CD14-positive monocyte (primary cell): ENCODE measurements around the gene CLEC11A. TPM values are rescaled to one million over a fixed set of nuclear protein-coding genes. Genes with fewer than 3 reads are reported as not detected.

ENCODE experiments used
- DNase-seq, 3 donors: peaks; one replicate each; pipeline ENCODE4 v3.0.0-alpha.2; 2011 to 2022
- H2AFZ ChIP-seq: 2 replicates; pipeline ENCODE4 v1.6.0; 2012; ENCODE audit warnings: mild to moderate bottlenecking, low read depth, low read length, inconsistent platforms; ENCODE audit not compliant: insufficient read depth, poor library complexity, severe bottlenecking
- H3K27ac ChIP-seq, 2 donors: 1 replicate in 1 of 2; 2 replicates in 1 of 2; pipeline ENCODE4 v1.5.1; 2012 to 2013; ENCODE audit warnings: low read length in 2 of 2, control low read depth in 1 of 2, inconsistent platforms in 1 of 2, low read depth in 1 of 2, mild to moderate bottlenecking in 1 of 2
- H3K27me3 ChIP-seq, 2 donors: one replicate each; pipeline versions ENCODE4 v1.6.0 to v1.6.1; 2011 to 2013; ENCODE audit warnings: low read length in 2 of 2; ENCODE audit not compliant: control insufficient read depth in 2 of 2, insufficient read depth in 2 of 2
- H3K36me3 ChIP-seq, 2 donors: replicated peaks in 1 of 2; 1 replicate in 1 of 2; 2 replicates in 1 of 2; pipeline versions ENCODE4 v1.5.1 to v1.6.1; 2012 to 2013; ENCODE audit warnings: low read length in 2 of 2, control low read depth in 1 of 2, inconsistent platforms in 1 of 2, mild to moderate bottlenecking in 1 of 2; ENCODE audit not compliant: insufficient read depth in 2 of 2, control insufficient read depth in 1 of 2
- H3K4me1 ChIP-seq, 2 donors: 1 replicate in 1 of 2; 2 replicates in 1 of 2; pipeline versions ENCODE4 v1.5.1 to v1.6.1; 2012 to 2013; ENCODE audit warnings: low read length in 2 of 2, control low read depth in 1 of 2, inconsistent platforms in 1 of 2, mild to moderate bottlenecking in 1 of 2, moderate library complexity in 1 of 2; ENCODE audit not compliant: insufficient read depth in 2 of 2, control insufficient read depth in 1 of 2
- H3K4me2 ChIP-seq: replicated peaks from 2 replicates; pipeline ENCODE3; 2012; ENCODE audit warnings: low read length, moderate library complexity, mild to moderate bottlenecking; ENCODE audit not compliant: poor library complexity, severe bottlenecking; ENCODE audit errors: extremely low read depth
- H3K4me3 ChIP-seq, 3 experiments: fragments of 200-600 bp in 1 of 3; sonication (generic) in 1 of 3; replicated peaks in 1 of 3; 1 replicate in 2 of 3; 2 replicates in 1 of 3; pipeline ENCODE4 v1.5.1; 2011 to 2013; ENCODE audit warnings: low read length in 3 of 3, mild to moderate bottlenecking in 3 of 3, control low read depth in 2 of 3, low read depth in 2 of 3, inconsistent platforms in 1 of 3, moderate library complexity in 1 of 3
- H3K79me2 ChIP-seq: 2 replicates; pipeline ENCODE4 v1.6.0; 2012; ENCODE audit warnings: mild to moderate bottlenecking, control low read depth, inconsistent platforms, low read length, moderate library complexity; ENCODE audit not compliant: insufficient read depth
- H3K9ac ChIP-seq: 2 replicates; pipeline ENCODE4 v1.6.0; 2017; ENCODE audit warnings: low read length, mild to moderate bottlenecking; ENCODE audit not compliant: insufficient read depth, poor library complexity, severe bottlenecking
- H3K9me3 ChIP-seq, 2 donors: replicated peaks in 1 of 2; 1 replicate in 1 of 2; 2 replicates in 1 of 2; pipeline versions ENCODE4 v1.5.1 to v1.6.1; 2012 to 2013; ENCODE audit warnings: low read length in 2 of 2, control low read depth in 1 of 2; ENCODE audit not compliant: control insufficient read depth in 1 of 2, insufficient read depth in 1 of 2
- H4K20me1 ChIP-seq: 2 replicates; pipeline ENCODE4 v1.6.0; 2012; ENCODE audit warnings: mild to moderate bottlenecking, low read length, control low read depth, moderate library complexity; ENCODE audit not compliant: insufficient read depth
- H3K27ac Mint-ChIP-seq, 7 donors: one replicate each; pipeline ENCODE4 v1.8.0; 2020; ENCODE audit warnings: mild to moderate bottlenecking in 7 of 7, mixed read lengths in 7 of 7, moderate library complexity in 6 of 7, inconsistent platforms in 2 of 7
- H3K27me3 Mint-ChIP-seq, 3 donors: one replicate each; pipeline ENCODE4 v1.8.0; 2021 to 2022; ENCODE audit warnings: low read depth in 3 of 3, mild to moderate bottlenecking in 3 of 3, mixed read lengths in 3 of 3, moderate library complexity in 3 of 3, inconsistent platforms in 1 of 3
- H3K36me3 Mint-ChIP-seq, 2 donors: one replicate each; pipeline ENCODE4 v1.8.0; 2020; ENCODE audit warnings: mixed read lengths in 2 of 2, inconsistent platforms in 1 of 2, mild to moderate bottlenecking in 1 of 2
- H3K4me1 Mint-ChIP-seq: one replicate; pipeline ENCODE4 v1.8.0; 2020; ENCODE audit warnings: mild to moderate bottlenecking, mixed read lengths
- H3K4me3 Mint-ChIP-seq, 2 donors: one replicate each; pipeline ENCODE4 v1.8.0; 2020; ENCODE audit warnings: mild to moderate bottlenecking in 2 of 2, mixed read lengths in 2 of 2, moderate library complexity in 1 of 2
- H3K9me3 Mint-ChIP-seq, 7 donors: one replicate each; pipeline ENCODE4 v1.8.0; 2020 to 2022; ENCODE audit warnings: mixed read lengths in 7 of 7, mild to moderate bottlenecking in 6 of 7, moderate library complexity in 6 of 7, inconsistent platforms in 2 of 7
- CTCF ChIP-seq: fragments of 200-600 bp; IDR thresholded peaks from one replicate; pipeline ENCODE4 v1.8.0; 2022; ENCODE audit warnings: antibody characterized with exemption, mild to moderate bottlenecking
- WGBS: methylation state at CpG from one replicate; pipeline ENCODE4 v1.1.5; 2013; ENCODE audit warnings: missing lambda C conversion rate; ENCODE audit not compliant: insufficient coverage; 5-methylcytosine and 5-hydroxymethylcytosine counted together
- intact Hi-C, 2 donors: fragments of 100-400 bp; cut with micrococcal nuclease; formaldehyde crosslinking; loops; one replicate each; pipeline versions ENCODE4 v1.15.0 to v1.15.1; 2023
- polyA plus RNA-seq, 3 donors: library from polyadenylated mRNA; depleted of rRNA in 1 of 3; unstranded in 2 of 3; stranded (reverse) in 1 of 3; fragments of 300-500 nt in 2 of 3; fragments of >200 nt in 1 of 3; fragmentation: Illumina TruSeq in 2 of 3; gene quantifications; 1 replicate in 2 of 3; 2 replicates in 1 of 3; pipeline ENCODE4 v1.2.3, GENCODE V29; 2012 to 2021

Gene CLEC11A
- polyA plus RNA-seq, 3 donors = 8.2 to 49.1 (median 12.4) TPM

- H3K27me3 Mint-ChIP-seq = peaks cover 46 to 63% (median 49%) of the 10 kb centered on the region in 3 donors
- intact Hi-C loops = no loop called here
- Histone ChIP-seq H3K9me3 (peaks cover 0 to 11% of the 10 kb centered on the region in 2 donors), H2AFZ (no peak overlapping the region), H3K36me3 (no peaks in the 10 kb centered on the region), H4K20me1 (no peaks in the 10 kb centered on the region), H3K9ac (no peak overlapping the region), H3K4me1 (no peaks in the 10 kb centered on the region), H3K27ac (no peak overlapping the region), H3K27me3 (peaks cover 14 to 33% of the 10 kb centered on the region in 2 donors), H3K4me2 (no peak overlapping the region), H3K79me2 (no peaks in the 10 kb centered on the region), H3K4me3 (no peak overlapping the region)
- no peaks in the 10 kb centered on the region for H3K4me1 Mint-ChIP-seq
- H3K9me3 Mint-ChIP-seq = peaks cover 0 to 10% (median 2%) of the 10 kb centered on the region in 7 donors
- H3K27ac Mint-ChIP-seq = no peak overlapping the region
- TF ChIP-seq CTCF = no peak
- 80% methylated on average over 8 of the region's 13 CpGs for WGBS
- no peak overlapping the region for H3K4me3 Mint-ChIP-seq
- H3K36me3 Mint-ChIP-seq = peaks cover 0 to 2% of the 10 kb centered on the region in 2 donors
- DNase-seq = no peak
Measured at GRCh38 chr19:50697414-50698124, 25.6 kb upstream of the CLEC11A start.

DNA sequence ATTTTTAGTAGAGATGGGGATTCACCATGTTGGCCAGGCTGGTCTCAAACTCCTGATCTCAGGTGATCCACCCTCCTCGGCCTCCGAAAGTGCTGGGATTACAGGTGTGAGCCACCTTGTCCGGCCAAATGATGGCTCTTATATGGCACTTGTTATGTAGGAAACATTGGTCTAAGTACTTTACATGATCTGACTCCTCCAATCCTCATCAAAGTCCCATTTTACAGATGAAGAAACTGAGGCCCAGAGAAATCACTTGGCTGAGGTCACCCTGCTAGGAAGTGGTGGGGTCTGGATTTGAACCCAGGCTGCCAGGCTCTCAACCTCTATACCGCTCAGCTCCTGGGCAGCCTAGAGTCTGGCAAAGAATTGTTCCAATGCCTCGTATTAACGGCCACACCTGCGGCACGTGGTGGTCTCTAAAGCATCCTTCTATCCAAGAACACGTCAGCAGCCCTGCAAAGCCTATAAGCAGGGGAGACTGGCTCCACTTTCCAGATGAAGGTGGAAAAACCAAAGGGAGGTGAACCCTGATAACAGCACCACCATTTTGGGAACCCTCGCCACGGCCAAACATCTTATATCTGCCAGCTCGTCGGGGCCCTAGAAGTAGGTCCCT is 21.7 kb upstream of the CLEC11A start:
- Mint-ChIP-seq H3K4me1 (peaks cover 3% of the 10 kb centered on the region), H3K27me3 (peaks cover 41 to 59% (median 42%) of the 10 kb centered on the region in 3 donors)
- peaks cover 0 to 23% of the 10 kb centered on the region in 2 donors for H3K27me3 ChIP-seq

More for the DNA sequence above, 21.7 kb upstream of the CLEC11A start:
- no peaks in the 10 kb centered on the region for H3K36me3 Mint-ChIP-seq
- no peak for TF ChIP-seq CTCF
- intact Hi-C loops = loop anchor here in 1 of 2 donors (10.0 kb wide), 1 partner anchor 83 kb away; no protein-coding TSS in a partner anchor
- Histone ChIP-seq H3K4me2 (no peak overlapping the region), H3K4me1 (no peaks in the 10 kb centered on the region), H2AFZ (no peak overlapping the region), H3K79me2 (no peaks in the 10 kb centered on the region), H3K9me3 (no peaks in the 10 kb centered on the region), H4K20me1 (no peaks in the 10 kb centered on the region), H3K27ac (no peak overlapping the region), H3K36me3 (no peaks in the 10 kb centered on the region), H3K4me3 (no peak overlapping the region), H3K9ac (no peak overlapping the region)
- no peak for DNase-seq
- H3K9me3 Mint-ChIP-seq = peaks cover 0 to 3% (median 0%) of the 10 kb centered on the region in 7 donors
- WGBS = 83% methylated on average over 8 of the region's 13 CpGs
- H3K4me3 Mint-ChIP-seq = no peak overlapping the region
- no peak overlapping the region for H3K27ac Mint-ChIP-seq
